GM19452 (cell line): ENCODE measurements around the gene KCNA2.

Experiments used
- ATAC-seq: cut with Tn5 transposase; IDR thresholded peaks from one replicate; pipeline ENCODE4 v1.9.1; 2021; ENCODE audit not compliant: unreplicated experiment

Gene KCNA2

GRCh38 chr1:110605901-110606656 lies at the start of gene KCNA2:
TSS of gene KCNA2 (minus strand) at chr1:110606358. CDS start at chr1:110604782, 1,576 bp downstream.
- no peak for ATAC-seq

- no peak for ATAC-seq
Observed at GRCh38 chr1:110650609-110651008, 44.5 kb upstream of the KCNA2 start.

GRCh38 chr1:110648417-110648816 lies 42.3 kb upstream of the KCNA2 start:
- no peak for ATAC-seq

GRCh38 chr1:110647254-110647891 lies 41.2 kb upstream of the KCNA2 start:
- ATAC-seq = no peak

- ATAC-seq = no peak
Observed at GRCh38 chr1:110645821-110646735, 39.9 kb upstream of the KCNA2 start.

- ATAC-seq = no peak
Observed at GRCh38 chr1:110645211-110645610, 39.1 kb upstream of the KCNA2 start.

GRCh38 chr1:110643879-110644472 lies 37.8 kb upstream of the KCNA2 start:
- no peak for ATAC-seq

GRCh38 chr1:110639724-110640386 lies 33.7 kb upstream of the KCNA2 start:
- ATAC-seq = no peak

- no peak for ATAC-seq
Observed at GRCh38 chr1:110638556-110638955, 32.4 kb upstream of the KCNA2 start.

GRCh38 chr1:110638058-110638457 lies 31.9 kb upstream of the KCNA2 start:
- ATAC-seq = no peak

GRCh38 chr1:110637475-110637874 lies 31.3 kb upstream of the KCNA2 start:
- no peak for ATAC-seq

GRCh38 chr1:110636149-110636935 lies 30.2 kb upstream of the KCNA2 start:
- no peak for ATAC-seq

- no peak for ATAC-seq
Observed at GRCh38 chr1:110635434-110635833, 29.3 kb upstream of the KCNA2 start.

- peak; percentile 64 for ATAC-seq
Observed at GRCh38 chr1:110634455-110635311, 28.5 kb upstream of the KCNA2 start.

- ATAC-seq = no peak
Observed at GRCh38 chr1:110634086-110634454, 27.9 kb upstream of the KCNA2 start.

GRCh38 chr1:110633646-110634030 lies 27.5 kb upstream of the KCNA2 start:
- ATAC-seq = no peak

GRCh38 chr1:110631836-110632620 lies 25.9 kb upstream of the KCNA2 start:
- no peak for ATAC-seq
